ENCODE measurements around the gene GSK3B.

GSK3B gene

GRCh38 chr3:119790369-119790768, 303.9 kb downstream of the GSK3B start:
- peaks cover 0 to 3% of the 10 kb centered on the region in 2 donors for H3K9me3 ChIP-seq (replicated peaks in 1 of 2; ENCODE audit: control insufficient read depth in 2 of 2, insufficient read depth in 1 of 2, low read depth in 1 of 2, low read length in 2 of 2)
- no peak overlapping the region for H2BK12ac ChIP-seq (ENCODE audit: low read length)
- H3K9ac ChIP-seq (ENCODE audit: low read depth, low read length, poor library complexity), result no peak overlapping the region
- no peak overlapping the region for H3K14ac ChIP-seq (ENCODE audit: low read length)
- no peaks in the 10 kb centered on the region for H3K27me3 ChIP-seq (ENCODE audit: control insufficient read depth in 3 of 3, insufficient read depth in 3 of 3, low read depth in 1 of 3, low read length in 3 of 3)
- H3K36me3 ChIP-seq (replicated peaks in 1 of 2; ENCODE audit: control insufficient read depth in 2 of 2, insufficient read depth in 2 of 2, low read length in 2 of 2), result no peaks in the 10 kb centered on the region
- no peak overlapping the region for H2BK15ac ChIP-seq (ENCODE audit: low read length)
- H3K18ac ChIP-seq (ENCODE audit: low read length), result no peak overlapping the region
- no peaks in the 10 kb centered on the region for H3K79me1 ChIP-seq (ENCODE audit: low read depth, low read length)
- H3K4me3 ChIP-seq (ENCODE audit: low read length in 2 of 2), result no peak overlapping the region
- no peak overlapping the region for H4K8ac ChIP-seq (ENCODE audit: low read depth, low read length)
- no peak overlapping the region for H3K23ac ChIP-seq (ENCODE audit: low read depth, low read length, poor library complexity)
- H2AFZ ChIP-seq (ENCODE audit: low read length), result no peak overlapping the region
- WGBS, 2 donors (ENCODE audit: extremely low coverage in 2 of 2, insufficient read length in 2 of 2, insufficient replicate concordance in 1 of 2), result no CpG with 5 or more reads among the region's 3 CpGs
- H2BK5ac ChIP-seq (ENCODE audit: low read length), result no peak overlapping the region
- H3K4ac ChIP-seq (ENCODE audit: low read length), result no peak overlapping the region
- no peak overlapping the region for H2AK5ac ChIP-seq (ENCODE audit: low read depth, low read length)
- no peak overlapping the region for H3K4me2 ChIP-seq (ENCODE audit: insufficient read depth, low read length, poor library complexity, severe bottlenecking)
- no peak overlapping the region for H4K91ac ChIP-seq (ENCODE audit: low read depth, low read length, poor library complexity)
- H2BK120ac ChIP-seq (ENCODE audit: low read depth, low read length), result no peak overlapping the region
- DNase-seq (ENCODE audit: low spot score), result no peak
- peaks cover 5 to 6% of the 10 kb centered on the region in 2 donors for H3K4me1 ChIP-seq (ENCODE audit: control insufficient read depth in 2 of 2, insufficient read depth in 1 of 2, low read depth in 1 of 2, low read length in 2 of 2)
- no peak overlapping the region for H3K27ac ChIP-seq (replicated peaks; ENCODE audit: low read length)

- H3K79me1 ChIP-seq (ENCODE audit: low read depth, low read length), result no peaks in the 10 kb centered on the region
- H3K4ac ChIP-seq (ENCODE audit: low read length), result no peak overlapping the region
- H2AFZ ChIP-seq (ENCODE audit: low read length), result no peak overlapping the region
- H2BK12ac ChIP-seq (ENCODE audit: low read length), result no peak overlapping the region
- no peak overlapping the region for H2BK5ac ChIP-seq (ENCODE audit: low read length)
- H3K4me2 ChIP-seq (ENCODE audit: insufficient read depth, low read length, poor library complexity, severe bottlenecking), result no peak overlapping the region
- H4K91ac ChIP-seq (ENCODE audit: low read depth, low read length, poor library complexity), result no peak overlapping the region
- no peak overlapping the region for H2BK120ac ChIP-seq (ENCODE audit: low read depth, low read length)
- H2BK15ac ChIP-seq (ENCODE audit: low read length), result no peak overlapping the region
- no peak overlapping the region for H3K14ac ChIP-seq (ENCODE audit: low read length)
- no peaks in the 10 kb centered on the region for H3K4me1 ChIP-seq (ENCODE audit: control insufficient read depth in 2 of 2, insufficient read depth in 1 of 2, low read depth in 1 of 2, low read length in 2 of 2)
- no CpG with 5 or more reads among the region's 2 CpGs for WGBS, 2 donors (ENCODE audit: extremely low coverage in 2 of 2, insufficient read length in 2 of 2, insufficient replicate concordance in 1 of 2)
- no peak overlapping the region for H3K9ac ChIP-seq (ENCODE audit: low read depth, low read length, poor library complexity)
- no peak for DNase-seq (ENCODE audit: low spot score)
- no peak overlapping the region for H2AK5ac ChIP-seq (ENCODE audit: low read depth, low read length)
- H3K27ac ChIP-seq (replicated peaks; ENCODE audit: low read length), result no peak overlapping the region
- peaks cover 0 to 3% of the 10 kb centered on the region in 2 donors for H3K9me3 ChIP-seq (replicated peaks in 1 of 2; ENCODE audit: control insufficient read depth in 2 of 2, insufficient read depth in 1 of 2, low read depth in 1 of 2, low read length in 2 of 2)
- H3K23ac ChIP-seq (ENCODE audit: low read depth, low read length, poor library complexity), result no peak overlapping the region
- H4K8ac ChIP-seq (ENCODE audit: low read depth, low read length), result no peak overlapping the region
- H3K27me3 ChIP-seq (ENCODE audit: control insufficient read depth in 3 of 3, insufficient read depth in 3 of 3, low read depth in 1 of 3, low read length in 3 of 3), result no peaks in the 10 kb centered on the region
- H3K36me3 ChIP-seq (replicated peaks in 1 of 2; ENCODE audit: control insufficient read depth in 2 of 2, insufficient read depth in 2 of 2, low read length in 2 of 2), result no peaks in the 10 kb centered on the region
- H3K18ac ChIP-seq (ENCODE audit: low read length), result no peak overlapping the region
- no peak overlapping the region for H3K4me3 ChIP-seq (ENCODE audit: low read length in 2 of 2)
These were observed 307.8 kb downstream of the GSK3B start for GRCh38 chr3:119786409-119786808.

GRCh38 chr3:119783883-119784282, 310.4 kb downstream of the GSK3B start:
- H2BK120ac ChIP-seq (ENCODE audit: low read depth, low read length), result no peak overlapping the region
- no peak overlapping the region for H2BK5ac ChIP-seq (ENCODE audit: low read length)
- no peak overlapping the region for H3K4ac ChIP-seq (ENCODE audit: low read length)
- H2BK12ac ChIP-seq (ENCODE audit: low read length), result no peak overlapping the region
- no peak overlapping the region for H2AK5ac ChIP-seq (ENCODE audit: low read depth, low read length)
- no peak overlapping the region for H3K23ac ChIP-seq (ENCODE audit: low read depth, low read length, poor library complexity)
- H2AFZ ChIP-seq (ENCODE audit: low read length), result no peak overlapping the region
- no peak overlapping the region for H3K14ac ChIP-seq (ENCODE audit: low read length)
- no peak overlapping the region for H2BK15ac ChIP-seq (ENCODE audit: low read length)
- no peak overlapping the region for H3K4me2 ChIP-seq (ENCODE audit: insufficient read depth, low read length, poor library complexity, severe bottlenecking)
- no peak overlapping the region for H4K8ac ChIP-seq (ENCODE audit: low read depth, low read length)
- no CpG with 5 or more reads among the region's 7 CpGs for WGBS, 2 donors (ENCODE audit: extremely low coverage in 2 of 2, insufficient read length in 2 of 2, insufficient replicate concordance in 1 of 2)
- H3K27ac ChIP-seq (replicated peaks; ENCODE audit: low read length), result no peak overlapping the region
- H3K4me1 ChIP-seq (ENCODE audit: control insufficient read depth in 2 of 2, insufficient read depth in 1 of 2, low read depth in 1 of 2, low read length in 2 of 2), result no peaks in the 10 kb centered on the region
- H3K79me1 ChIP-seq (ENCODE audit: low read depth, low read length), result no peaks in the 10 kb centered on the region
- H3K36me3 ChIP-seq (replicated peaks in 1 of 2; ENCODE audit: control insufficient read depth in 2 of 2, insufficient read depth in 2 of 2, low read length in 2 of 2), result no peaks in the 10 kb centered on the region
- H3K9me3 ChIP-seq (replicated peaks in 1 of 2; ENCODE audit: control insufficient read depth in 2 of 2, insufficient read depth in 1 of 2, low read depth in 1 of 2, low read length in 2 of 2), result no peaks in the 10 kb centered on the region
- H3K27me3 ChIP-seq (ENCODE audit: control insufficient read depth in 3 of 3, insufficient read depth in 3 of 3, low read depth in 1 of 3, low read length in 3 of 3), result peaks cover 0 to 3% (median 0%) of the 10 kb centered on the region in 3 experiments
- no peak overlapping the region for H3K4me3 ChIP-seq (ENCODE audit: low read length in 2 of 2)
- no peak overlapping the region for H3K18ac ChIP-seq (ENCODE audit: low read length)
- no peak overlapping the region for H3K9ac ChIP-seq (ENCODE audit: low read depth, low read length, poor library complexity)
- no peak overlapping the region for H4K91ac ChIP-seq (ENCODE audit: low read depth, low read length, poor library complexity)
- no peak for DNase-seq (ENCODE audit: low spot score)

- WGBS, 2 donors (ENCODE audit: extremely low coverage in 2 of 2, insufficient read length in 2 of 2, insufficient replicate concordance in 1 of 2), result no CpG with 5 or more reads among the region's 2 CpGs
- H3K79me1 ChIP-seq (ENCODE audit: low read depth, low read length), result no peaks in the 10 kb centered on the region
- no peak overlapping the region for H3K14ac ChIP-seq (ENCODE audit: low read length)
- H3K4me2 ChIP-seq (ENCODE audit: insufficient read depth, low read length, poor library complexity, severe bottlenecking), result no peak overlapping the region
- H3K18ac ChIP-seq (ENCODE audit: low read length), result no peak overlapping the region
- no peak overlapping the region for H3K4ac ChIP-seq (ENCODE audit: low read length)
- H3K27ac ChIP-seq (replicated peaks; ENCODE audit: low read length), result no peak overlapping the region
- H3K36me3 ChIP-seq (replicated peaks in 1 of 2; ENCODE audit: control insufficient read depth in 2 of 2, insufficient read depth in 2 of 2, low read length in 2 of 2), result no peaks in the 10 kb centered on the region
- H4K8ac ChIP-seq (ENCODE audit: low read depth, low read length), result no peak overlapping the region
- H3K4me1 ChIP-seq (ENCODE audit: control insufficient read depth in 2 of 2, insufficient read depth in 1 of 2, low read depth in 1 of 2, low read length in 2 of 2), result no peaks in the 10 kb centered on the region
- no peak for DNase-seq (ENCODE audit: low spot score)
- H3K23ac ChIP-seq (ENCODE audit: low read depth, low read length, poor library complexity), result no peak overlapping the region
- H2BK5ac ChIP-seq (ENCODE audit: low read length), result no peak overlapping the region
- H3K9ac ChIP-seq (ENCODE audit: low read depth, low read length, poor library complexity), result no peak overlapping the region
- H2BK120ac ChIP-seq (ENCODE audit: low read depth, low read length), result no peak overlapping the region
- no peak overlapping the region for H2BK15ac ChIP-seq (ENCODE audit: low read length)
- H2AFZ ChIP-seq (ENCODE audit: low read length), result no peak overlapping the region
- H3K4me3 ChIP-seq (ENCODE audit: low read length in 2 of 2), result no peak overlapping the region
- no peaks in the 10 kb centered on the region for H3K9me3 ChIP-seq (replicated peaks in 1 of 2; ENCODE audit: control insufficient read depth in 2 of 2, insufficient read depth in 1 of 2, low read depth in 1 of 2, low read length in 2 of 2)
- H2BK12ac ChIP-seq (ENCODE audit: low read length), result no peak overlapping the region
- H4K91ac ChIP-seq (ENCODE audit: low read depth, low read length, poor library complexity), result no peak overlapping the region
- no peak overlapping the region for H2AK5ac ChIP-seq (ENCODE audit: low read depth, low read length)
- peaks cover 0 to 5% (median 0%) of the 10 kb centered on the region in 3 experiments for H3K27me3 ChIP-seq (ENCODE audit: control insufficient read depth in 3 of 3, insufficient read depth in 3 of 3, low read depth in 1 of 3, low read length in 3 of 3)
These were observed 311.0 kb downstream of the GSK3B start for GRCh38 chr3:119783255-119783654.
